GM12878 (cell line): ENCODE results near the gene MKRN1. TPM values are rescaled to one million over a fixed set of nuclear protein-coding genes. Genes with fewer than 3 reads are reported as not detected.

Experiments used
- ATAC-seq: fragments of 200-7000 bp; cut with Tn5 transposase; 3 replicates; pipeline ENCODE4 v1.9.1; 2020; ENCODE audit warnings: mild to moderate bottlenecking, moderate library complexity
- BruUV-seq: library from RNA; stranded (reverse); fragments of 400-500 nt; replicated peaks from 2 replicates; lab custom pipeline; 2021; lab: Mats Ljungman, UMichigan
- CTCF ChIA-PET: fragments of 300-600 bp; sonication (Branson Sonifier 250); formaldehyde crosslinking; extraction: SDS; loops from one replicate; lab custom pipeline; 2021; ENCODE audit warnings: inconsistent platforms; lab: Yijun Ruan, JAX
- POLR2A ChIA-PET: fragments of 350-600 bp; formaldehyde crosslinking; extraction: SDS; loops from one replicate; lab custom pipeline; 2021; ENCODE audit warnings: inconsistent platforms; lab: Charles Lee
- RAD21 ChIA-PET: fragments of 300-600 bp; sonication (Branson Sonifier 250); formaldehyde crosslinking; loops from one replicate; lab custom pipeline; 2023; ENCODE audit warnings: antibody characterized with exemption; ENCODE audit not compliant: unreplicated experiment; lab: Charles Lee
- SMC1A ChIA-PET: fragments of 300-600 bp; sonication (Branson Sonifier 250); formaldehyde crosslinking; loops from one replicate; lab custom pipeline; 2023; ENCODE audit not compliant: unreplicated experiment, uncharacterized antibody; lab: Charles Lee
- DNase-seq: peaks from one replicate; pipeline ENCODE4 v3.0.0-alpha.2; 2011; ENCODE audit warnings: low read depth, low spot score
- FAIRE-seq: peaks from 3 replicates; lab custom pipeline; 2011; peaks lifted over from hg19 to GRCh38; lab: Jason Lieb, UNC
- H2AFZ ChIP-seq: 2 replicates; pipeline ENCODE4 v1.6.0; 2011; ENCODE audit warnings: low read depth, low read length, control low read depth; ENCODE audit not compliant: control insufficient read depth
- H3K27ac ChIP-seq: 2 replicates; pipeline ENCODE4 v1.5.1; 2011; ENCODE audit warnings: control low read depth; ENCODE audit not compliant: control insufficient read depth, insufficient read depth
- H3K27me3 ChIP-seq, 2 experiments: replicated peaks in 1 of 2; 2 replicates each; pipeline versions ENCODE4 v1.6.0 to v1.6.1; 2011; ENCODE audit warnings: low read length in 1 of 2; ENCODE audit not compliant: control insufficient read depth in 2 of 2, insufficient read depth in 2 of 2
- H3K36me3 ChIP-seq, 2 experiments: 2 replicates each; pipeline ENCODE4 v1.5.1; 2011; ENCODE audit warnings: low read length in 1 of 2; ENCODE audit not compliant: control insufficient read depth in 2 of 2, insufficient read depth in 2 of 2
- H3K4me1 ChIP-seq: 2 replicates; pipeline ENCODE4 v1.6.1; 2011; ENCODE audit warnings: mild to moderate bottlenecking, low read length, moderate library complexity, mixed read lengths; ENCODE audit not compliant: control insufficient read depth, insufficient read depth
- H3K4me2 ChIP-seq: 2 replicates; pipeline ENCODE4 v1.6.0; 2011; ENCODE audit warnings: control low read depth; ENCODE audit not compliant: control insufficient read depth, insufficient read depth
- H3K4me3 ChIP-seq: fragments of 200-600 bp; sonication (generic); 2 replicates; pipeline ENCODE4 v1.5.1; 2016
- H3K79me2 ChIP-seq: 2 replicates; pipeline ENCODE4 v1.6.0; 2011; ENCODE audit warnings: low read length; ENCODE audit not compliant: control insufficient read depth, insufficient read depth
- H3K9ac ChIP-seq: 2 replicates; pipeline ENCODE4 v1.8.0; 2011; ENCODE audit warnings: low read length, control low read depth, mixed read lengths; ENCODE audit not compliant: control insufficient read depth, insufficient read depth
- H3K9me3 ChIP-seq: replicated peaks from 3 replicates; pipeline ENCODE4 v1.5.1; 2011; ENCODE audit warnings: mild to moderate bottlenecking, low read length; ENCODE audit not compliant: control insufficient read depth, insufficient read depth
- H4K20me1 ChIP-seq: 2 replicates; pipeline ENCODE4 v1.6.0; 2011; ENCODE audit not compliant: control insufficient read depth, insufficient read depth
- ASH2L ChIP-seq: fragments of 300-600, 200-600 bp; sonication (generic); IDR thresholded peaks from 2 replicates; pipeline ENCODE4 v1.6.1; 2017; ENCODE audit warnings: low read depth, mild to moderate bottlenecking, borderline replicate concordance
- BMI1 ChIP-seq: fragments of 450-650 bp; IDR thresholded peaks from 2 replicates; pipeline ENCODE4 v1.6.1; 2016; ENCODE audit warnings: mild to moderate bottlenecking, moderate library complexity, borderline replicate concordance
- CHD4 ChIP-seq: fragments of 200-600 bp; sonication (generic); IDR thresholded peaks from 2 replicates; pipeline ENCODE4 v1.6.1; 2016; ENCODE audit warnings: mild to moderate bottlenecking
- E2F8 ChIP-seq: fragments of 450-650 bp; IDR thresholded peaks from 2 replicates; pipeline ENCODE4 v1.6.1; 2018; ENCODE audit warnings: mild to moderate bottlenecking, low read depth, moderate library complexity; ENCODE audit not compliant: partially characterized antibody
- FOS ChIP-seq: IDR thresholded peaks from 3 replicates; pipeline ENCODE4 v1.6.1; 2011; ENCODE audit warnings: borderline replicate concordance; ENCODE audit not compliant: insufficient read length; ENCODE audit errors: extremely low read depth
- HSF1 ChIP-seq: fragments of 150-350 bp; IDR thresholded peaks from 2 replicates; pipeline ENCODE4 v1.6.1; 2014; ENCODE audit warnings: mild to moderate bottlenecking, low read depth, low read length
- KDM1A ChIP-seq: fragments of 200-600 bp; sonication (generic); IDR thresholded peaks from 2 replicates; pipeline ENCODE4 v1.6.1; 2016; ENCODE audit warnings: borderline replicate concordance
- KLF5 ChIP-seq: fragments of 450-650 bp; IDR thresholded peaks from 2 replicates; pipeline ENCODE4 v1.6.1; 2014; ENCODE audit warnings: mild to moderate bottlenecking; ENCODE audit not compliant: partially characterized antibody
- MYC ChIP-seq: IDR thresholded peaks from 2 replicates; pipeline ENCODE4 v1.6.1; 2011; ENCODE audit warnings: mild to moderate bottlenecking, low read length, moderate library complexity, inconsistent platforms; ENCODE audit not compliant: insufficient read depth, insufficient replicate concordance, insufficient read length, severe bottlenecking
- NFYB ChIP-seq: IDR thresholded peaks from 2 replicates; pipeline ENCODE4 v1.6.1; 2011; ENCODE audit warnings: low read depth, mild to moderate bottlenecking, low read length, improper control_type of control experiment, moderate library complexity; ENCODE audit not compliant: insufficient read depth
- NRF1 ChIP-seq: conservative IDR thresholded peaks from 2 replicates; pipeline ENCODE4 v1.6.1; 2011; ENCODE audit warnings: mild to moderate bottlenecking, low read depth, low read length, improper control_type of control experiment
- POU2F2 ChIP-seq: IDR thresholded peaks from 3 replicates; pipeline ENCODE4 v1.6.1; 2011; ENCODE audit warnings: low read depth, mild to moderate bottlenecking, low read length, borderline replicate concordance
- RAD21 ChIP-seq: IDR thresholded peaks from 2 replicates; pipeline ENCODE4 v1.6.1; 2011; ENCODE audit warnings: mild to moderate bottlenecking, low read depth, low read length, moderate library complexity; ENCODE audit not compliant: insufficient read depth
- RAD51 ChIP-seq: fragments of 450-650 bp; IDR thresholded peaks from 2 replicates; pipeline ENCODE4 v1.6.1; 2016; ENCODE audit warnings: moderate library complexity, mild to moderate bottlenecking, inconsistent platforms
- SUPT20H ChIP-seq: IDR thresholded peaks from 2 replicates; pipeline ENCODE4 v1.6.1; 2011; ENCODE audit warnings: low read depth, mild to moderate bottlenecking, low read length, moderate library complexity, borderline replicate concordance; ENCODE audit not compliant: control insufficient read depth
- TARDBP ChIP-seq: IDR thresholded peaks from 2 replicates; pipeline ENCODE4 v1.6.1; 2016; ENCODE audit warnings: borderline replicate concordance
- WGBS: methylation state at CpG from one replicate; pipeline ENCODE4 v1.1.6; 2016; ENCODE audit warnings: low lambda C conversion rate; ENCODE audit not compliant: insufficient replicate concordance, insufficient coverage; ENCODE audit errors: missing lambda C conversion rate; 5-methylcytosine and 5-hydroxymethylcytosine counted together
- in situ Hi-C: fragments of 300-500 bp; cut with MboI; formaldehyde crosslinking; loops from 9 replicates; pipeline ENCODE4 v1.14.3; 2018; ENCODE audit warnings: mixed read lengths
- intact Hi-C: fragments of 100-400 bp; cut with micrococcal nuclease; formaldehyde crosslinking; loops from one replicate; pipeline ENCODE4 v1.14.2; 2022; ENCODE audit not compliant: unreplicated experiment
- polyA plus RNA-seq, 11 experiments: library from polyadenylated mRNA; depleted of rRNA in 4 of 11; unstranded in 6 of 11; stranded (reverse) in 5 of 11; fragments of >200 nt; fragmentation: Nextera tagmentation in 4 of 11; fragmentation: Illumina TruSeq in 1 of 11; extraction: Ambion mirVana in 4 of 11; extraction: Trizol in 1 of 11; gene quantifications; 1 replicate in 1 of 11; 2 replicates in 10 of 11; pipeline versions ENCODE4 v1.2.1 to v1.2.3, GENCODE V29; 2011 to 2016; ENCODE audit warnings: inconsistent platforms in 2 of 11, missing spikeins in 2 of 11, low read depth in 1 of 11
- total RNA-seq, 4 experiments: library from RNA; depleted of rRNA in 3 of 4; stranded (reverse); fragments of >200 nt in 3 of 4; fragmentation: Illumina TruSeq in 1 of 4; extraction: Trizol in 1 of 4; gene quantifications; 2 replicates each; pipeline versions ENCODE4 v1.2.1 to v1.2.3, GENCODE V29; 2013 to 2021
- TF ChIP-seq, protein P1 (sequence below): IDR thresholded peaks from 2 replicates; pipeline ENCODE4 v1.6.1; 2012; ENCODE audit warnings: low read depth, low read length, improper control_type of control experiment

MKRN1 gene
- total and polyA plus RNA-seq, 10 of the 15 experiments (the other 5 are each of a cell fraction or from before 2014, with no cell fraction given): 19.1 to 61.3 (median 50.6) TPM

DNA sequence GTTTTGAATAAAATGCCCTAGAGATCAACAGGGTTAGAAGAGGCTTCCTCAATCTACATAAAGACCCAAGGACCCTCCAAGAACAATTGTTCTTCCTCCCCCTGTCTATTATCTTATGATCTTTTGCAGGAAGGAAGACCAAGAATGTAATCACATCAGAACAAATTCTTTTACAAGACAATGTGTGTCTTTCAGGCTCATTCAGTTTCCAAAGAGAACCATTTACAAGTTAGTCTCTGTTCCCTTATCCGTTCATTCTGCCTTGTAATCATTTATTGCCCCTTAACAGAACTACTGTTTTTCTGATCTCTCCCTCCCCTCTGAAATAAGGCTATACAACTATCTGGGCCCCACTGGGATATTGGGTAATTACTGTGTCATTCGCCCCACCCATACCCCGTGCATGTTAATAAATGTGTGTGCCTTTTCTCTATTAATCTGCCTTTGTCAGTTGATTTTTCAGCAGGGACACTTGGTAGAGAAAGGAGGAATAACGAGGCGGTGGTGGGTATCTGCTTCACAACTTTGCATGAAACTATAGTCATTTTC is 5.7 kb upstream of the MKRN1 start:
- no peaks in the 10 kb centered on the region for H3K36me3 ChIP-seq
- ChIA-PET POLR2A (no interaction called here), CTCF (no interaction called here), RAD21 (no interaction called here), SMC1A (no interaction called here)
- intact Hi-C loops (no loop called here), in situ Hi-C loops (no loop called here)
- no peak overlapping the region for H3K9ac ChIP-seq
- H3K4me3 ChIP-seq: no peak overlapping the region
- BruUV-seq: no TSS peak
- 20% methylated on average over 5 of the region's 5 CpGs for WGBS
- H2AFZ ChIP-seq: no peak overlapping the region
- no peak overlapping the region for H3K27ac ChIP-seq
- ATAC-seq: no peak
- no peak for DNase-seq
- no peak for FAIRE-seq
- no peaks in the 10 kb centered on the region; a peak in 1 of 4 replicates for H3K27me3 ChIP-seq
- H3K9me3 ChIP-seq: no peaks in the 10 kb centered on the region
- no peaks in the 10 kb centered on the region for H3K4me1 ChIP-seq
- H3K79me2 ChIP-seq: no peaks in the 10 kb centered on the region
- TF ChIP-seq MYC: no peak
- no peak for TF ChIP-seq RAD21
- no peak for TF ChIP-seq HSF1
- TF ChIP-seq POU2F2: no peak
- TF ChIP-seq TARDBP: no peak
- no peak for TF ChIP-seq FOS
- TF ChIP-seq, protein P1, sequence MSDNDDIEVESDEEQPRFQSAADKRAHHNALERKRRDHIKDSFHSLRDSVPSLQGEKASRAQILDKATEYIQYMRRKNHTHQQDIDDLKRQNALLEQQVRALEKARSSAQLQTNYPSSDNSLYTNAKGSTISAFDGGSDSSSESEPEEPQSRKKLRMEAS: no peak
- no peak for TF ChIP-seq E2F8
- TF ChIP-seq ASH2L: no peak
- TF ChIP-seq CHD4: no peak
- TF ChIP-seq KDM1A: no peak
- TF ChIP-seq KLF5: no peak
- no peak for TF ChIP-seq NFYB
- no peak for TF ChIP-seq RAD51
- no peak for TF ChIP-seq BMI1
- no peak for TF ChIP-seq SUPT20H
- no peak for TF ChIP-seq NRF1
- no peak overlapping the region for H3K4me2 ChIP-seq
- no peaks in the 10 kb centered on the region for H4K20me1 ChIP-seq
